GM18520 (cell line): Measurements from ENCODE around the gene IL1RAP.

ENCODE experiments used
- ATAC-seq: cut with Tn5 transposase; IDR thresholded peaks from one replicate; pipeline ENCODE4 v1.9.1; 2021; ENCODE audit not compliant: unreplicated experiment

IL1RAP gene

GRCh38 chr3:190538288-190538687 is 24.4 kb downstream of the IL1RAP start:
- ATAC-seq = no peak

GRCh38 chr3:190539526-190539925 is 25.6 kb downstream of the IL1RAP start:
- no peak for ATAC-seq

- no peak for ATAC-seq
These were observed 27.1 kb downstream of the IL1RAP start for GRCh38 chr3:190541008-190541407.

GRCh38 chr3:190541560-190541959 is 27.7 kb downstream of the IL1RAP start:
- ATAC-seq = no peak

GRCh38 chr3:190542846-190543245 is 29.0 kb downstream of the IL1RAP start:
- ATAC-seq = no peak

- no peak for ATAC-seq
These were observed 29.8 kb downstream of the IL1RAP start for GRCh38 chr3:190543671-190544070.

GRCh38 chr3:190545191-190545590 is 31.3 kb downstream of the IL1RAP start:
- ATAC-seq = no peak

GRCh38 chr3:190546881-190547510 is 33.1 kb downstream of the IL1RAP start:
- ATAC-seq = no peak

GRCh38 chr3:190548031-190548656 is 34.3 kb downstream of the IL1RAP start:
- ATAC-seq = no peak

- ATAC-seq = no peak
These were observed 38.1 kb downstream of the IL1RAP start for GRCh38 chr3:190552021-190552420.

GRCh38 chr3:190552969-190553759 is 39.3 kb downstream of the IL1RAP start:
- no peak for ATAC-seq

GRCh38 chr3:190554197-190554596 is 40.3 kb downstream of the IL1RAP start:
- no peak for ATAC-seq

- no peak for ATAC-seq
These were observed 42.5 kb downstream of the IL1RAP start for GRCh38 chr3:190556351-190556750.

- no peak for ATAC-seq
These were observed 43.4 kb downstream of the IL1RAP start for GRCh38 chr3:190557296-190557695.

GRCh38 chr3:190558316-190558715 is 44.4 kb downstream of the IL1RAP start:
- peak; percentile 52 for ATAC-seq

GRCh38 chr3:190558796-190559195 is 44.9 kb downstream of the IL1RAP start:
- ATAC-seq = no peak

- no peak for ATAC-seq
These were observed 46.4 kb downstream of the IL1RAP start for GRCh38 chr3:190560013-190560895.

GRCh38 chr3:190562866-190563510 is 49.1 kb downstream of the IL1RAP start:
- no peak for ATAC-seq

GRCh38 chr3:190564175-190564574 is 50.3 kb downstream of the IL1RAP start:
- no peak for ATAC-seq

GRCh38 chr3:190566043-190566933 is 52.4 kb downstream of the IL1RAP start:
- ATAC-seq = no peak
